ENCODE measurements around the gene USP32.

DNA sequence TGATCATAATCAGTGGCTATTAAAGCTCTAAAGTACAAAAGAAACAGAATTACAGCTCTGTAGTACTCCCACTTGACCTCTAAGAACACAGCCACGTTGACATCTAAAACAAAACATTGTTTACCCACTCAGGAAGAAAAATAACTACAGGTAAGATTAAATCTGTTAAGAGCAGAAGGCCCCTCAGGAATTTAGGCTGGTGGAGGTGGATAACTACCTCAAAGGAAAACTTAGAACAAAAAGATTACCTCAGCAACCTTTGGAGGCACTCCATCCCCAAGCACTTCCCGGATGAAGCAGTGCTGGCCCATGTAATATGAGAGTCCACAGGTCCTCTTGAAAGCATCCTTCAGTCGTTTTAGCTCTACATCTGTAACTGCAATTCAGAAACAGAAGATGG lies 46.7 kb downstream of the USP32 start:
- TF ChIP-seq, protein P1, sequence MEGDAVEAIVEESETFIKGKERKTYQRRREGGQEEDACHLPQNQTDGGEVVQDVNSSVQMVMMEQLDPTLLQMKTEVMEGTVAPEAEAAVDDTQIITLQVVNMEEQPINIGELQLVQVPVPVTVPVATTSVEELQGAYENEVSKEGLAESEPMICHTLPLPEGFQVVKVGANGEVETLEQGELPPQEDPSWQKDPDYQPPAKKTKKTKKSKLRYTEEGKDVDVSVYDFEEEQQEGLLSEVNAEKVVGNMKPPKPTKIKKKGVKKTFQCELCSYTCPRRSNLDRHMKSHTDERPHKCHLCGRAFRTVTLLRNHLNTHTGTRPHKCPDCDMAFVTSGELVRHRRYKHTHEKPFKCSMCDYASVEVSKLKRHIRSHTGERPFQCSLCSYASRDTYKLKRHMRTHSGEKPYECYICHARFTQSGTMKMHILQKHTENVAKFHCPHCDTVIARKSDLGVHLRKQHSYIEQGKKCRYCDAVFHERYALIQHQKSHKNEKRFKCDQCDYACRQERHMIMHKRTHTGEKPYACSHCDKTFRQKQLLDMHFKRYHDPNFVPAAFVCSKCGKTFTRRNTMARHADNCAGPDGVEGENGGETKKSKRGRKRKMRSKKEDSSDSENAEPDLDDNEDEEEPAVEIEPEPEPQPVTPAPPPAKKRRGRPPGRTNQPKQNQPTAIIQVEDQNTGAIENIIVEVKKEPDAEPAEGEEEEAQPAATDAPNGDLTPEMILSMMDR (IDR thresholded peaks at IDR 0.05) = no peak
- no peak for TF ChIP-seq POLR2A (IDR thresholded peaks at IDR 0.05)

Measured in right lobe of liver (tissue), 4 donors.